CD4-positive, alpha-beta T cell treated with Interferon alpha-2 for 1 hour (primary cell): Measurements from ENCODE around the gene MUC20.
"Not testable (repeated sequence)": the region's sequence is repeated elsewhere in the genome, so short reads cannot be mapped to it uniquely, and the experiment has no call there.

Experiments used
- DNase-seq, 2 donors: peaks; one replicate each; pipeline ENCODE4 v3.0.0-alpha.2; 2020 to 2022

Gene MUC20

GRCh38 chr3:195693428-195694216 is 27.2 kb upstream of the MUC20 start:
- DNase-seq: no peak

GRCh38 chr3:195694217-195695076 is 26.3 kb upstream of the MUC20 start:
- not testable (repeated sequence) for DNase-seq

DNA sequence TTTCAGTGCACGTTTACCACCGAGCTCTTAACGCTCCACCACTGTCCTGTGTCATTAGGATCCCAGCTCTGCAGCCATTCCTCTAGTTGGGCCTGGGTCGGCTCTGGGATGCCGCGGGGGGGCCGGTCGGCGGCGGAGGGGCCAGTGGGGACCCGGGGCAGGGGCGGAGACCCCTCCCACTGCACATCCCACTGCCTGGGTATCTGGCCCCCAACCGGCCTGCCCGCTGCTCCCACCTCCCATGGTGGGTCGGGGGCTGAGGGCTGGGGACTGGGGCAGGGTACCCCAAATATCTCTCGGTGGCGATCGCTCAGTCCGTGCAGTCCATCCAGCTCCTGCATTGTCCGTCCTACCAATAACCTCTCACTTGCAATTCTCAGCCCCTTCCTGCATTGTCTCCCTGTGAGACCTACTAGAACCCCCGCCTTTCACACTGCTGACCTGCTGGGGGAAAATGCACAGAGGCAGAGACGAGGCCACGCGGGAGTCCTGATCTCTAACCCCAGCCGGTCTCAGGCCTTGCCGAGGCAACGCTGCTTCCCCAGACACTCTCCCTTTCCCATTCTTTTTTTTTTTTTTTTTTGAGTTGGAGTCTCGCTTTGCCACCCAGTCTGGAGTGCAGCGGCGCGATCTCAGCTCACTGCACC is 24.0 kb upstream of the MUC20 start:
- no peak for DNase-seq

- no peak for DNase-seq
Observed at GRCh38 chr3:195697582-195698324, 23.0 kb upstream of the MUC20 start.

DNA sequence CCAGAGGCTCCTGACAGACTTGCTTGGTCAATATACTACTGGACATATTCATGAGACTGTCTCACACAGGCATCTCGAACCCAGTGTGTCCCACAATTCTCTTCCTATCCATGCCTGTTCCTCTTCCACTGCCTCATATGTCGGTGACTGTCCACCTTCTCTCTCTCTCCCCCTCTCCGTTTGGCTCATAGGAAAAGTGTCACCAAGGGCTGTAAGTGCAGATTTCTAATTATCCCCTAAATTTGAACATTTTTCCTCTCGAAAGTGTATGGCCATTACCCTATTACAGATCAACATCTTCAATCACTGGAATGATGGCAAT is 22.5 kb upstream of the MUC20 start:
- DNase-seq: no peak

- DNase-seq: no peak
Observed at GRCh38 chr3:195698647-195699387, 22.0 kb upstream of the MUC20 start.

GRCh38 chr3:195699388-195699771 is 21.4 kb upstream of the MUC20 start:
- no peak for DNase-seq

GRCh38 chr3:195699860-195700259 is 20.9 kb upstream of the MUC20 start:
- no peak for DNase-seq

GRCh38 chr3:195700319-195700718 is 20.5 kb upstream of the MUC20 start:
- DNase-seq: no peak

GRCh38 chr3:195701042-195701915 is 19.5 kb upstream of the MUC20 start:
- no peak for DNase-seq

DNA sequence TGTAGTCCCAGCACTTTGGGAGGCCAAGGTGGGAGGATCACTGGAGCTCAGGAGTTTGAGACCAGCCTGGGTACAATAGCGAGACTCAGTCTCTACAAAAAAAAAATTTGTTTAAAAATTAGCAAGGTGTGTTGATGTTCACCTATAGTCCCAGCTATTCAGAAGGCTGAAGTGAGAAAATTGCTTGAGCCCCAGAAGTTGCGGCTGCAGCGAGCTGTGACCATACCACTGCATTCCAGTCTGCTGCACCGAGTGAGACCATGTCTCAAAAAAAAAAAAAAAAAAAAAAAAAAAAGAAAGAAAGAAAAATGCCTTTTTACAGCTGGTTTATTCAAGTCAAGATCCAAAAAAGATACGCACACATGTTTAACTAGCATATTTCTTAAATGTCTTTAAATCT is 17.0 kb upstream of the MUC20 start:
- DNase-seq: no peak

GRCh38 chr3:195704433-195704999 is 16.3 kb upstream of the MUC20 start:
- DNase-seq: no peak

DNA sequence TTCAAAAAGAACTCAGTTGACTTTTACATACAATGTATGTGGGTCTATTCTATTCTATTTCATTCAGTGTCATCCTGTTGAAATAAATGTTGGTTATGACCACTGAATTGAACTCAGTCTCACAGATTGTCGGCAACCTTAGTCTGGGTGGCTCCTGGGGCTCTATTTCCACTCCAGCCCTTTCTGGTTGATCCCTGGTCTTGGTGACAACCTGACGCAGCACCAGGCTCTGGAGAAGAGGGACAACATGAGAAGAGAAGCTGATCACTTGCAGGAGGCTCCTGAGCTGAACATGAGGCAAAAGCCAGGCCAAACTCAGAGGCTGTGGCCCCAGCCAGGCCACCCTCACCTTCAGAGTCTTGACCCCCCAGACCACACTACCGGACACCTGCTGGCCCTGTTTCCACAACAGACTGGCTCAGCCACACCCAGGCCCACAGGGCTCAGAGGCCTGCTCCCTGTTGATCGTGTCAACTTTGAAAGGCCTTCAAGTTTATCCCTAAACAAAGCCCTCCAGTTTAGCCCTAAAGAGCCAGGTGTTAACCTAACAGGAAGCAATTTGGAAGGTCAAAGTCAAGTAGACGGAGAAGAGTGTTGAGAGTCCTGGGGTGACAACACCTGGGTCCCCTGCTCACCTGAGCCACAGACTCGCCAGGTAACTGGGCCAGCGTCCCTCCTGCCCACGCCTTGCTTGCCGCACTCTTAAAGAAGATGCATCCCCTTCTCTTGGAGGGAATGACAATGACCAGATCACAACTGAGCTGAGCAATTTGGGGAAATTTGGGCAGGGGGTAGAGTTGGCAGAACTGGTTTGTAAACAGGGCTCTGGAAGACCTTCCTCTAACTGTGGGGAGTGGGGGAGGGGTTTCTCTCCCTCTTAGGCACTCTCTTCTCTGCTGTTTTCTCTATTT is 15.4 kb upstream of the MUC20 start:
- no peak for DNase-seq

DNA sequence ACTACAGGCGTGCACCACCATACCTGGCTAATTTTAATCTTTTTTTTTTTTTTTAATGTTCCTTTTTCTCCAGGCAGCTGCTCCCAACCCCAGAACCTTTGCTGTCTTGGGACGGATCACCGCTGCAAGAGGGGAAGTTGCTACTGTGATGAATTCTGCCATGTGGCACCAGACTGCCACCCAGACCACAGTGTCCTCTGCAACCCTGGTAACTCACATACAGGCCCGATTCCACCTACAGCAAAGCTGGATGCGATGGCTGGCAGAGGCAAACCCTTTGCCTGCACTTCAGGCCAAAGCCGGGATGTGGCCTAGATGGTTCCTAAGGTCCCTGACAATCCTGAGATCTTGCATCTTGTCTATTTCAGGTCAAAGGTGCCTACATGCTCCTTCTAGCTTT is 12.7 kb upstream of the MUC20 start:
- DNase-seq: no peak

- no peak for DNase-seq
Observed at GRCh38 chr3:195708626-195709481, 11.9 kb upstream of the MUC20 start.

DNA sequence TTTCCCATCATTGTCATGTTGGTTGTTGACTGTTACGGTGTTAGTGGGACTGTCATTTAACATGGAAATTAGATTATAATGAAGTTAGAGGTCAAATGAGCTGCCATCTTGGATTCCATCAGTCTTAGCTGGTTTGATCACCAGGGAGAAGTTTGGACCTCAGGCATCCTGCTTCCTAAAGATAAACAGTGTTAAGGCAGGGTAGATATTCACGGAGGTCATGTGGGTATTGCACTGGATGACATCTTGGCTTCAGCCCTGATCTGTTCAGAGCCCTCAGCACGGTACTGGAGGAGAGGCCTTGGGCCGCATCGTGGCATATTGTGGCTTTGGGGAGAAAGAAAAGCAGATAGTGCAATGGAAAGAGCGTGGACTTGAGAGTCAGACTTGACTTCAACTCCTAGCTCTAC is 11.1 kb upstream of the MUC20 start:
- no peak for DNase-seq

- DNase-seq: not testable (repeated sequence)
Observed at GRCh38 chr3:195710126-195710905, 10.5 kb upstream of the MUC20 start.
